Endothelial cell of umbilical vein (primary cell): ENCODE data around the gene USB1.

Experiments
- EZH2 ChIP-seq: IDR thresholded peaks from 2 replicates; pipeline ENCODE4 v1.6.1; 2012; ENCODE audit warnings: borderline replicate concordance, low read depth, mild to moderate bottlenecking, moderate library complexity, low read length, inconsistent platforms; ENCODE audit not compliant: severe bottlenecking
- FOS ChIP-seq: IDR thresholded peaks from 2 replicates; pipeline ENCODE4 v1.6.1; 2011; ENCODE audit warnings: mild to moderate bottlenecking, low read length, moderate library complexity, borderline replicate concordance; ENCODE audit not compliant: insufficient read depth
- JUN ChIP-seq: IDR thresholded peaks from 2 replicates; pipeline ENCODE4 v1.6.1; 2011; ENCODE audit warnings: borderline replicate concordance, low read depth; ENCODE audit not compliant: insufficient read length, insufficient read depth
- POLR2A ChIP-seq: IDR thresholded peaks from 2 replicates; pipeline ENCODE4 v1.6.1; 2012; ENCODE audit warnings: low read depth, mild to moderate bottlenecking, control low read depth, low read length
- POLR2AphosphoS5 ChIP-seq: IDR thresholded peaks from 2 replicates; pipeline ENCODE4 v1.6.1; 2012; ENCODE audit warnings: low read depth, mild to moderate bottlenecking, control low read depth, low read length, moderate library complexity; ENCODE audit not compliant: insufficient read depth
- TF ChIP-seq, protein P1 (sequence below), 2 donors: IDR thresholded peaks; 1 replicate in 1 of 2; 2 replicates in 1 of 2; pipeline ENCODE4 v1.5.1; 2011; ENCODE audit warnings: low read length in 2 of 2, mild to moderate bottlenecking in 2 of 2, moderate library complexity in 2 of 2, control low read depth in 1 of 2, inconsistent platforms in 1 of 2, low read depth in 1 of 2; ENCODE audit not compliant: insufficient read depth in 1 of 2; ENCODE audit errors: extremely low read depth in 1 of 2
- TF ChIP-seq, protein P2 (sequence below): IDR thresholded peaks from 2 replicates; pipeline ENCODE4 v1.6.1; 2011; ENCODE audit not compliant: insufficient read depth, insufficient read length

DNA sequence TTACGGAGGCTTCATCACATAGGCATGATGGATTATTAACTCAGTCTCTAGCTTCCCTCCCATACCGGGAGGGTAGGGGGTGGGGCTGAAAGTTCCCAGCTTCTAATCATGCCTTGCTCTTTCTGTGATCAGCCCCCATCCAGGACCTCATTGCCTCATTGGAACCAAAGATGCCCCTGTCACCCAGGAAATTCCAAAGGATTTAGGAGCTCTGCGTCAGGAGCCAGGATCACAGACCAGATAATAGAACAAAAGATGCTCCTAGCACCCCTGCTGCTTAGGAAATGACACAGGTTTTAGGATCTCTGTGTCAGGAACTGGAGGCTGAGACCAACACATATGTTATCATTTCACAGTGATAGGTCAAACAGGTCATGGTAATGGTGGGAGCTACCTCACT, 9.7 kb downstream of the USB1 start:
- TF ChIP-seq, protein P1, sequence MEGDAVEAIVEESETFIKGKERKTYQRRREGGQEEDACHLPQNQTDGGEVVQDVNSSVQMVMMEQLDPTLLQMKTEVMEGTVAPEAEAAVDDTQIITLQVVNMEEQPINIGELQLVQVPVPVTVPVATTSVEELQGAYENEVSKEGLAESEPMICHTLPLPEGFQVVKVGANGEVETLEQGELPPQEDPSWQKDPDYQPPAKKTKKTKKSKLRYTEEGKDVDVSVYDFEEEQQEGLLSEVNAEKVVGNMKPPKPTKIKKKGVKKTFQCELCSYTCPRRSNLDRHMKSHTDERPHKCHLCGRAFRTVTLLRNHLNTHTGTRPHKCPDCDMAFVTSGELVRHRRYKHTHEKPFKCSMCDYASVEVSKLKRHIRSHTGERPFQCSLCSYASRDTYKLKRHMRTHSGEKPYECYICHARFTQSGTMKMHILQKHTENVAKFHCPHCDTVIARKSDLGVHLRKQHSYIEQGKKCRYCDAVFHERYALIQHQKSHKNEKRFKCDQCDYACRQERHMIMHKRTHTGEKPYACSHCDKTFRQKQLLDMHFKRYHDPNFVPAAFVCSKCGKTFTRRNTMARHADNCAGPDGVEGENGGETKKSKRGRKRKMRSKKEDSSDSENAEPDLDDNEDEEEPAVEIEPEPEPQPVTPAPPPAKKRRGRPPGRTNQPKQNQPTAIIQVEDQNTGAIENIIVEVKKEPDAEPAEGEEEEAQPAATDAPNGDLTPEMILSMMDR (IDR thresholded peaks at IDR 0.05; ENCODE audit: extremely low read depth in 1 of 2, insufficient read depth in 1 of 2, low read depth in 1 of 2, low read length in 2 of 2), result no peak
- TF ChIP-seq FOS (no peak), EZH2 (no peak), POLR2AphosphoS5 (no peak), JUN (no peak), POLR2A (no peak)
- TF ChIP-seq, protein P2, sequence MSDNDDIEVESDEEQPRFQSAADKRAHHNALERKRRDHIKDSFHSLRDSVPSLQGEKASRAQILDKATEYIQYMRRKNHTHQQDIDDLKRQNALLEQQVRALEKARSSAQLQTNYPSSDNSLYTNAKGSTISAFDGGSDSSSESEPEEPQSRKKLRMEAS, result no peak
